H1 (cell line): ENCODE measurements around the gene APOL2. TPM values are rescaled to one million over a fixed set of nuclear protein-coding genes. Genes with fewer than 3 reads are reported as not detected.

Experiments
- CTCF ChIA-PET: fragments of 300-600 bp; sonication (Branson Sonifier 250); formaldehyde crosslinking; loops from one replicate; lab custom pipeline; 2021; ENCODE audit not compliant: partially characterized antibody; lab: Charles Lee
- POLR2A ChIA-PET: fragments of 300-600 bp; sonication (Branson Sonifier 250); formaldehyde crosslinking; loops from one replicate; lab custom pipeline; 2021; ENCODE audit warnings: inconsistent platforms; ENCODE audit not compliant: partially characterized antibody; lab: Charles Lee
- DNase-seq, 2 experiments: peaks; one replicate each; pipeline versions ENCODE4 v3.0.0 to v3.0.0-alpha.2; 2010 to 2022; ENCODE audit warnings: low spot score in 2 of 2, low read depth in 1 of 2, mixed read lengths in 1 of 2
- FAIRE-seq: peaks from 2 replicates; lab custom pipeline; 2011; peaks lifted over from hg19 to GRCh38; lab: Jason Lieb, UNC
- H2AFZ ChIP-seq: 2 replicates; pipeline ENCODE4 v1.8.1; 2012; ENCODE audit warnings: low read length, inconsistent platforms
- H2AK5ac ChIP-seq: 2 replicates; pipeline ENCODE4 v1.6.1; 2013; ENCODE audit warnings: low read depth, low read length
- H2BK120ac ChIP-seq: replicated peaks from 2 replicates; pipeline ENCODE3; 2013; ENCODE audit warnings: low read depth, low read length, inconsistent platforms
- H2BK12ac ChIP-seq: 2 replicates; pipeline ENCODE4 v1.6.1; 2013; ENCODE audit warnings: low read depth, low read length
- H2BK15ac ChIP-seq: 2 replicates; pipeline ENCODE4 v1.6.1; 2013; ENCODE audit warnings: low read length
- H2BK20ac ChIP-seq: 2 replicates; pipeline ENCODE4 v1.6.1; 2013; ENCODE audit warnings: low read length
- H2BK5ac ChIP-seq: 2 replicates; pipeline ENCODE4 v1.6.1; 2013; ENCODE audit warnings: low read depth, low read length
- H3K14ac ChIP-seq: 2 replicates; pipeline ENCODE4 v1.6.1; 2013; ENCODE audit warnings: inconsistent platforms; ENCODE audit not compliant: insufficient read length
- H3K18ac ChIP-seq: 2 replicates; pipeline ENCODE4 v1.6.1; 2013; ENCODE audit warnings: low read length; ENCODE audit errors: extremely low read depth
- H3K23ac ChIP-seq: 2 replicates; pipeline ENCODE4 v1.6.1; 2013; ENCODE audit warnings: inconsistent platforms; ENCODE audit not compliant: insufficient read length
- H3K23me2 ChIP-seq: 2 replicates; pipeline ENCODE4 v1.6.1; 2013; ENCODE audit warnings: low read depth, low read length
- H3K27ac ChIP-seq: 2 replicates; pipeline ENCODE4 v1.6.1; 2011; ENCODE audit warnings: low read depth, low read length, inconsistent platforms
- H3K27me3 ChIP-seq, 4 experiments: replicated peaks in 1 of 4; 1 replicate in 1 of 4; 2 replicates in 3 of 4; pipeline versions ENCODE4 v1.6.1 to v1.8.1; 2011 to 2013; ENCODE audit warnings: low read length in 3 of 4, mild to moderate bottlenecking in 3 of 4, inconsistent platforms in 2 of 4, mixed read lengths in 2 of 4, moderate library complexity in 1 of 4; ENCODE audit not compliant: control insufficient read depth in 3 of 4, insufficient read depth in 3 of 4; ENCODE audit errors: extremely low read depth in 1 of 4
- H3K36me3 ChIP-seq, 4 experiments: 2 replicates each; pipeline versions ENCODE4 v1.6.1 to v1.8.1; 2011 to 2013; ENCODE audit warnings: mild to moderate bottlenecking in 4 of 4, low read length in 3 of 4, moderate library complexity in 2 of 4, control low read depth in 1 of 4, inconsistent platforms in 1 of 4; ENCODE audit not compliant: insufficient read depth in 4 of 4, control insufficient read depth in 2 of 4
- H3K4ac ChIP-seq: replicated peaks from 2 replicates; pipeline ENCODE3; 2013; ENCODE audit warnings: low read length, low read depth, mixed read lengths, inconsistent platforms; ENCODE audit not compliant: insufficient read length
- H3K4me1 ChIP-seq, 4 experiments: replicated peaks in 1 of 4; 1 replicate in 1 of 4; 2 replicates in 3 of 4; pipeline versions ENCODE4 v1.6.1 to v1.8.1; 2011 to 2013; ENCODE audit warnings: low read length in 3 of 4, inconsistent platforms in 2 of 4, mixed read lengths in 1 of 4; ENCODE audit not compliant: insufficient read depth in 4 of 4, control insufficient read depth in 3 of 4
- H3K4me2 ChIP-seq, 2 experiments: 2 replicates each; pipeline versions ENCODE4 v1.6.1 to v1.8.1; 2011 to 2013; ENCODE audit warnings: low read depth in 2 of 2, low read length in 2 of 2, control low read depth in 1 of 2, inconsistent platforms in 1 of 2, mild to moderate bottlenecking in 1 of 2; ENCODE audit not compliant: insufficient read depth in 1 of 2
- H3K4me3 ChIP-seq, 4 experiments: fragments of 200-600, 300-600 bp in 1 of 4; sonication (generic), shearing (Covaris generic), sonication (Bioruptor Twin) in 1 of 4; 2 replicates each; pipeline versions ENCODE4 v1.5.1 to v1.8.1; 2011 to 2016; ENCODE audit warnings: low read length in 4 of 4, low read depth in 3 of 4, control low read depth in 2 of 4, inconsistent platforms in 2 of 4, mild to moderate bottlenecking in 2 of 4, mixed read lengths in 1 of 4, moderate library complexity in 1 of 4; ENCODE audit not compliant: insufficient read depth in 2 of 4; ENCODE audit errors: extremely low read depth in 1 of 4
- H3K56ac ChIP-seq: replicated peaks from 2 replicates; pipeline ENCODE3; 2013; ENCODE audit warnings: low read depth, mild to moderate bottlenecking, mixed read lengths, low read length, inconsistent platforms; ENCODE audit not compliant: insufficient read length
- H3K79me1 ChIP-seq: 2 replicates; pipeline ENCODE4 v1.6.1; 2013; ENCODE audit warnings: low read depth, low read length, control low read depth
- H3K79me2 ChIP-seq, 2 experiments: 2 replicates each; pipeline versions ENCODE4 v1.6.1 to v1.8.1; 2012 to 2013; ENCODE audit warnings: low read length in 2 of 2, mild to moderate bottlenecking in 2 of 2, inconsistent platforms in 1 of 2; ENCODE audit not compliant: insufficient read depth in 2 of 2, control insufficient read depth in 1 of 2
- H3K9ac ChIP-seq, 4 experiments: replicated peaks in 1 of 4; 1 replicate in 1 of 4; 2 replicates in 3 of 4; pipeline versions ENCODE4 v1.6.1 to v1.8.1; 2011 to 2013; ENCODE audit warnings: low read depth in 3 of 4, low read length in 3 of 4, control low read depth in 2 of 4, mild to moderate bottlenecking in 2 of 4, moderate library complexity in 2 of 4, inconsistent platforms in 1 of 4; ENCODE audit errors: extremely low read depth in 1 of 4
- H3K9me3 ChIP-seq, 2 experiments: 2 replicates each; pipeline versions ENCODE4 v1.6.1 to v1.8.1; 2012 to 2013; ENCODE audit warnings: mild to moderate bottlenecking in 2 of 2, moderate library complexity in 2 of 2, control low read depth in 1 of 2, inconsistent platforms in 1 of 2, low read depth in 1 of 2, low read length in 1 of 2, mixed read lengths in 1 of 2; ENCODE audit not compliant: insufficient read depth in 2 of 2
- H4K20me1 ChIP-seq, 2 experiments: replicated peaks in 1 of 2; 2 replicates each; pipeline versions ENCODE3 to v1.8.1; 2011 to 2013; ENCODE audit warnings: inconsistent platforms in 2 of 2, low read length in 2 of 2, mild to moderate bottlenecking in 1 of 2; ENCODE audit not compliant: insufficient read depth in 2 of 2, control insufficient read depth in 1 of 2
- H4K5ac ChIP-seq: 2 replicates; pipeline ENCODE4 v1.6.1; 2013; ENCODE audit warnings: low read length, low read depth, mixed read lengths, inconsistent platforms; ENCODE audit not compliant: insufficient read length
- H4K8ac ChIP-seq: 2 replicates; pipeline ENCODE4 v1.8.0; 2013; ENCODE audit warnings: mild to moderate bottlenecking, moderate library complexity, low read length, inconsistent platforms; ENCODE audit not compliant: insufficient read depth; ENCODE audit errors: extremely low read depth
- H4K91ac ChIP-seq: replicated peaks from 2 replicates; pipeline ENCODE3; 2013; ENCODE audit warnings: low read length, mixed read lengths, inconsistent platforms; ENCODE audit not compliant: insufficient read length
- CBX5 ChIP-seq: fragments of 300-800, 300-1000 bp; sonication (generic); IDR thresholded peaks from 2 replicates; pipeline ENCODE4 v1.7.1; 2016; ENCODE audit warnings: antibody characterized with exemption, low read length, low read depth
- CEBPB ChIP-seq: IDR thresholded peaks from 2 replicates; pipeline ENCODE4 v1.6.1; 2012; ENCODE audit warnings: low read depth, low read length
- CHD1 ChIP-seq: IDR thresholded peaks from 2 replicates; pipeline ENCODE4 v1.6.1; 2012; ENCODE audit warnings: low read depth, low read length, improper control_type of control experiment
- EGR1 ChIP-seq: IDR thresholded peaks from 2 replicates; pipeline ENCODE4 v1.6.1; 2011; ENCODE audit warnings: low read depth, low read length, borderline replicate concordance
- RAD21 ChIP-seq, 2 experiments: IDR thresholded peaks in 1 of 2; conservative IDR thresholded peaks in 1 of 2; 2 replicates each; pipeline ENCODE4 v1.6.1; 2011; ENCODE audit warnings: low read depth in 2 of 2, low read length in 2 of 2, improper control_type of control experiment in 1 of 2, inconsistent platforms in 1 of 2, mild to moderate bottlenecking in 1 of 2, moderate library complexity in 1 of 2
- SP2 ChIP-seq: IDR thresholded peaks from 2 replicates; pipeline ENCODE4 v1.6.1; 2012; ENCODE audit warnings: mild to moderate bottlenecking, low read length, inconsistent platforms
- SP4 ChIP-seq: IDR thresholded peaks from 2 replicates; pipeline ENCODE4 v1.6.1; 2012; ENCODE audit warnings: low read length, inconsistent platforms
- TAF7 ChIP-seq: optimal IDR thresholded peaks from 2 replicates; pipeline ENCODE3; 2011; ENCODE audit warnings: low read depth, mild to moderate bottlenecking, inconsistent platforms, low read length, moderate library complexity, borderline replicate concordance
- TCF12 ChIP-seq: IDR thresholded peaks from 2 replicates; pipeline ENCODE4 v1.6.1; 2011; ENCODE audit warnings: low read depth, mild to moderate bottlenecking, low read length
- TEAD4 ChIP-seq: IDR thresholded peaks from 2 replicates; pipeline ENCODE4 v1.6.1; 2012; ENCODE audit warnings: low read depth, low read length, inconsistent platforms, mixed read lengths
- WGBS, 2 experiments: shearing (Covaris generic) in 1 of 2; methylation state at CpG; one replicate each; pipeline versions ENCODE4 v1.1.6 to v1.1.7; 2013 to 2015; ENCODE audit warnings: low lambda C conversion rate in 2 of 2, mixed read lengths in 2 of 2, inconsistent platforms in 1 of 2, low coverage in 1 of 2, missing lambda C conversion rate in 1 of 2; ENCODE audit not compliant: insufficient replicate concordance in 2 of 2, insufficient coverage in 1 of 2, insufficient read length in 1 of 2; ENCODE audit errors: extremely low coverage in 1 of 2, missing lambda C conversion rate in 1 of 2; 5-methylcytosine and 5-hydroxymethylcytosine counted together
- polyA plus RNA-seq, 7 experiments: library from polyadenylated mRNA; depleted of rRNA in 3 of 7; stranded (reverse) in 5 of 7; unstranded in 2 of 7; fragments of >200 nt in 5 of 7; fragments of 200-250 nt in 2 of 7; gene quantifications; 1 replicate in 5 of 7; 2 replicates in 1 of 7; 4 replicates in 1 of 7; pipeline versions ENCODE4 v1.2.1 to v1.2.3, GENCODE V29; 2011 to 2013; ENCODE audit warnings: missing spikeins in 2 of 7, mixed read lengths in 2 of 7
- total RNA-seq: library from RNA; stranded (reverse); fragmentation: NEBNext Ultra II Directional; extraction: Animal tissue kit (Norgen Biotek cat#: 25700); gene quantifications from 2 replicates; pipeline ENCODE4 v1.2.1, GENCODE V29; 2021

APOL2 gene
- total and polyA plus RNA-seq, 2 of the 8 experiments (the other 6 are each of a cell fraction or from before 2014, with no cell fraction given) = 8.1 to 11.0 TPM

DNA sequence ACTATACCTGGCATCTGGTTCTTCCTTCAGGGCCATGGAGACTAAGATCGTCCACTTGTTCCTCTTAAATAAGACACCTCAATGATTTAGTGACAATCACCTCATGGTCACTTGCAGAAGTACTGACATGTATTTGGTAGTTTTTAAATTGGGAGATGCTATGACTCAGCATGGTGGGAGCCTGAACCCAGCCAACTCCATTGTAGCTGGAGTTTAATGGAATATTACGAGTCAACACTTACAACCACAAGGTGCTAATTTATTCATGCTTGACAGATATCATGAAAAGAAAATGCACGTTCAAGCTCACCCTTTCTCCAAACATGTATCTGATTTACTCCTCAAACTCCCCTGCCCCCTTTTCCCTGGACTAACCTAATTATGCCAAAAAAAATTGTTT lies 62.2 kb downstream of the APOL2 start:
- FAIRE-seq (no peak), DNase-seq (no peak)
- no peaks in the 10 kb centered on the region for H3K9me3 ChIP-seq
- H3K79me1 ChIP-seq = no peaks in the 10 kb centered on the region
- H2AK5ac ChIP-seq = no peak overlapping the region
- H3K4ac ChIP-seq = no peak overlapping the region
- H3K18ac ChIP-seq = no peak overlapping the region
- H2BK15ac ChIP-seq = no peak overlapping the region
- no peak overlapping the region for H3K4me2 ChIP-seq
- no peak overlapping the region for H3K23ac ChIP-seq
- POLR2A ChIA-PET = no interaction called here
- H2BK5ac ChIP-seq = no peak overlapping the region
- no peak overlapping the region for H4K5ac ChIP-seq
- no peak overlapping the region for H3K4me3 ChIP-seq
- no peak overlapping the region for H3K9ac ChIP-seq
- H4K91ac ChIP-seq = no peak overlapping the region
- H2AFZ ChIP-seq = no peak overlapping the region
- no peak overlapping the region for H2BK12ac ChIP-seq
- H3K23me2 ChIP-seq = no peaks in the 10 kb centered on the region
- peaks cover 0 to 1% (median 0%) of the 10 kb centered on the region in 4 experiments; a peak in 2 of 7 replicates for H3K27me3 ChIP-seq
- H4K8ac ChIP-seq = no peak overlapping the region
- no peak overlapping the region for H3K56ac ChIP-seq
- H3K4me1 ChIP-seq = no peaks in the 10 kb centered on the region
- TF ChIP-seq TCF12 = no peak
- TF ChIP-seq SP2 = no peak
- TF ChIP-seq CBX5 = no peak
- no peak for TF ChIP-seq SP4
- TF ChIP-seq TEAD4 = no peak
- TF ChIP-seq CHD1 = no peak
- TF ChIP-seq EGR1 = no peak
- TF ChIP-seq RAD21 (IDR thresholded peaks at IDR 0.05 in 1 of 2, conservative IDR thresholded peaks at IDR 0.05 in 1 of 2; ENCODE audit: low read depth in 2 of 2, low read length in 2 of 2) = no peak
- TF ChIP-seq TAF7 = no peak
- TF ChIP-seq CEBPB = no peak
- TF ChIP-seq, all 59 proteins: peak for 0
- H3K36me3 ChIP-seq = no peaks in the 10 kb centered on the region
- no peak overlapping the region for H3K27ac ChIP-seq
- H3K14ac ChIP-seq = no peak overlapping the region
- 85% methylated on average over 3 of the region's 3 CpGs; no CpG with 5 or more reads in 1 of the 2 experiments for WGBS, 2 experiments
- no peaks in the 10 kb centered on the region for H3K79me2 ChIP-seq
- H4K20me1 ChIP-seq = no peaks in the 10 kb centered on the region
- H2BK120ac ChIP-seq = no peak overlapping the region
- CTCF ChIA-PET = interaction anchor here (1.3 to 8.1 kb wide), 5 partner anchors 9 to 521 kb away, joined by 3 to 86 read pairs (median 4); no protein-coding TSS in a partner anchor
- no peak overlapping the region for H2BK20ac ChIP-seq
